ENCODE data around the gene CORO1C. TPM values are rescaled to one million over a fixed set of nuclear protein-coding genes. Genes with fewer than 3 reads are reported as not detected.
A peak's percentile ranks its signal among the peaks of the same experiment; 100 is the strongest.
"Not testable (repeated sequence)": the region's sequence is repeated elsewhere in the genome, so short reads cannot be mapped to it uniquely, and the experiment has no call there.

CORO1C gene
- total and polyA plus RNA-seq, 10 donors, result 12.0 to 119 (median 74.8) TPM

- WGBS, 5 donors, result 96 to 99% (median 97%) methylated on average over 4 of the region's 4 CpGs
- H3K9me3 ChIP-seq, result no peaks in the 10 kb centered on the region
- H3K4me1 ChIP-seq, result peaks cover 35 to 67% (median 57%) of the 10 kb centered on the region in 6 donors
- peak overlapping the region; percentile 30 to 90 (median 87) for H3K27ac ChIP-seq
- H3K36me3 ChIP-seq, result peaks cover 0 to 23% (median 1%) of the 10 kb centered on the region in 6 donors
- intact Hi-C loops (cut with DNase I; ENCODE audit: low total_unique reads), result loop anchor here (5.0 to 10.0 kb wide), 4 partner anchors 71 to 431 kb away; partner anchors contain the start of genes ALKBH2, CORO1C, ISCU and SART3
- no peaks in the 10 kb centered on the region for H3K27me3 ChIP-seq (replicated peaks in 1 of 7)
- H3K4me3 ChIP-seq, result peak overlapping the region in 1 of 8 donors; percentile 44
- no peak for DNase-seq
- TF ChIP-seq CTCF (IDR thresholded peaks at IDR 0.05 in 8 of 11, conservative IDR thresholded peaks at IDR 0.05 in 3 of 11) (no peak), POLR2AphosphoS5 (IDR thresholded peaks at IDR 0.05) (no peak), POLR2A (IDR thresholded peaks at IDR 0.05) (no peak)
These were observed 67.8 kb downstream of the CORO1C start for GRCh38 chr12:108663324-108664015.

DNA sequence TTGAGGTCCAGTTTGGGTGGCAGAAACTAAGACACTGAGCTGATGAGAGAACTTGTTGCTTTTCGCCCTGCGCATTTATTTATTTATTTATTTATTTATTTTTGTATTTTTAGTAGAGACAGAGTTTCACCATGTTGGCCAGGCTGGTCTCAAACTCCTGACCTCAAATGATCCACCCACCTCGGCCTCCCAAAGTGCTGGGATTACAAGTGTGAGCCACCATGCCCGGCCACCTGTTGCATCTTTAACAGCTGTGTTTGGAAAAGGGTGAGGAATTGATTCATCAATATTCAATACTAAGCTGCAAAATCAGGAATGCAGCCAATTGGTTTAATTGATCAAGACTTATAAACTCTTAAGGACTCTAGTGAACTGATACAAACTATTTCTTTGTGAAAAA lies 73.2 kb downstream of the CORO1C start:
- intact Hi-C loops (cut with DNase I; ENCODE audit: low total_unique reads); H3K27ac ChIP-seq; H3K4me3 ChIP-seq; H3K9me3 ChIP-seq; H3K27me3 ChIP-seq (replicated peaks in 1 of 7); DNase-seq: not testable (repeated sequence)
- Histone ChIP-seq H3K36me3 (peaks cover 0 to 57% (median 13%) of the 10 kb centered on the region in 6 donors), H3K4me1 (peaks cover 0 to 30% (median 9%) of the 10 kb centered on the region in 6 donors)
- WGBS, 5 donors, result 94 to 99% (median 97%) methylated on average over 4 of the region's 4 CpGs

DNA sequence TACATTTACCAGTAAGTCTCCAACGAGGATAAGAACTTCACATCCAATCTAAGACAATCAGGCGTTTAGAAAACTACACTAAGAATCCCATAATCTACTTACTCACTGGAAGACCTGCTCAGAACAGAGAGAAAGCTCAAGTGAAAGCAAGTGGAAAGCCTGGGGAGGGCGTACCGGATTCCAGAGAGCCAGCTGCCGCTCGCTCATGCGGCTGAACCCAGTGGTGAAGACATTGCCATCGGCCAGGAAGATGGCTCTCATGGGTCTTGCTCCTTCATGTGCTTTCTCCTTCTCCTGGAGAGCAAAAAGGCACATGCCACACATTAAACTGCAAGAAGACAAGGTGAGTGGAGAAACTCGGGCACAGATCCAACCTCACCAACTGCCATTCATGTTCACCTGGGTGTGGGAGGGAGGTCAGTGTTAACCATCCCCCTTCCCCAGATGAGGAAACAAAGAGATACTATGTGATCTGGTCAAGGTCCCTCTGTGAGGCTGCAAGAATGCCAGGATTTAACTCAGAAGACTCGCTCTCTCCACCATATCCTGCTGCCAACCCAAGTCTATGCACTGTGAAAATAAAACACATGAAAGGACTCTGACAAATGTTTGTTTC lies 74.1 kb downstream of the CORO1C start:
- H3K36me3 ChIP-seq, result peaks cover 0 to 66% (median 16%) of the 10 kb centered on the region in 6 donors
- WGBS, 5 donors, result 86 to 98% (median 96%) methylated on average over 10 of the region's 10 CpGs
- intact Hi-C loops (cut with DNase I; ENCODE audit: low total_unique reads), result no loop called here

DNA sequence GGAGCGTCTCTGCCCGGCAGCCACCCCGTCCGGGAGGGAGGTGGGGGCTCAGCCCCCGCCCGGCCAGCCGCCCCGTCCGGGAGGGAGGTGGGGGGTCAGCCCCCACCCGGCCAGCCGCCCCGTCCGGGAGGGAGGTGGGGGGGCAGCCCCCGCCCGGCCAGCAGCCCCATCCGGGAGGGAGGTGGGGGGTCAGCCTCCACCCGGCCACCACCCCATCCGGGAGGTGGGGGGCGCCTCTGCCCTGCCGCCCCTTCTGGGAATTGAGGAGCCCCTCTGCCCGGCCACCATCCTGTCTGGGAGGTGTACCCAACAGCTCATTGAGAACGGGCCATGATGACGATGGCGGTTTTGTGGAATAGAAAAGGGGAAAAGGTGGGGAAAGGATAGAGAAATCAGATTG lies 75.1 kb downstream of the CORO1C start:
- H3K27ac ChIP-seq, result peak overlapping the region in 1 of 8 donors; percentile 14
- peaks cover 0 to 38% (median 9%) of the 10 kb centered on the region in 6 donors for H3K4me1 ChIP-seq
- intact Hi-C loops (cut with DNase I; ENCODE audit: low total_unique reads); H3K9me3 ChIP-seq; H3K27me3 ChIP-seq (replicated peaks in 1 of 7); H3K4me3 ChIP-seq: not testable (repeated sequence)
- peak; percentile 59 for DNase-seq
- peaks cover 0 to 68% (median 20%) of the 10 kb centered on the region in 6 donors for H3K36me3 ChIP-seq
- 93 to 97% (median 96%) methylated on average over 8 to 24 of the region's 24 CpGs for WGBS, 5 donors

More for the DNA sequence above, 74.1 kb downstream of the CORO1C start:
- TF ChIP-seq POLR2AphosphoS5 (IDR thresholded peaks at IDR 0.05) (no peak), CTCF (IDR thresholded peaks at IDR 0.05 in 8 of 11, conservative IDR thresholded peaks at IDR 0.05 in 3 of 11) (no peak), POLR2A (IDR thresholded peaks at IDR 0.05) (no peak)
- peak overlapping the region in 2 of 8 donors; percentile 0 to 13 for H3K27ac ChIP-seq
- H3K4me1 ChIP-seq, result peaks cover 0 to 36% (median 9%) of the 10 kb centered on the region in 6 donors
- H3K9me3 ChIP-seq, result no peaks in the 10 kb centered on the region
- no peak for DNase-seq
- H3K4me3 ChIP-seq, result no peak overlapping the region
- H3K27me3 ChIP-seq (replicated peaks in 1 of 7), result no peaks in the 10 kb centered on the region

DNA sequence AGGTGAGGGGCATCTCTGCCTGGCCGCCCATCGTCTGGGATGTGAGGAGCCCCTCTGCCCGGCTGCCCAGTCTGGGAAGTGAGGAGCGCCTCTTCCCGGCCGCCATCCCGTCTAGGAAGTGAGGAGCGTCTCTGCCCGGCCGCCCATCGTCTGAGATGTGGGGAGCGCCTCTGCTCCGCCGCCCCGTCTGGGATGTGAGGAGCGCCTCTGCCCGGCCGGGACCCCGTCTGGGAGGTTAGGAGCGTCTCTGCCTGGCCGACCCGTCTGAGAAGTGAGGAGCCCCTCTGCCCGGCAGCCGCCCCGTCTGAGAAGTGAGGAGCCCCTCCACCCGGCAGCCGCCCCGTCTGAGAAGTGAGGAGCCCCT lies 75.5 kb downstream of the CORO1C start:
- Histone ChIP-seq H3K36me3 (peaks cover 0 to 73% (median 23%) of the 10 kb centered on the region in 6 donors), H3K4me1 (peaks cover 0 to 38% (median 9%) of the 10 kb centered on the region in 6 donors)
- WGBS, 5 donors, result 80 to 100% (median 92%) methylated on average over 1 to 19 of the region's 28 CpGs
- intact Hi-C loops (cut with DNase I; ENCODE audit: low total_unique reads); DNase-seq; H3K4me3 ChIP-seq; H3K9me3 ChIP-seq; H3K27ac ChIP-seq; H3K27me3 ChIP-seq (replicated peaks in 1 of 7): not testable (repeated sequence)

GRCh38 chr12:108654622-108655021 lies 76.7 kb downstream of the CORO1C start:
- H3K27ac ChIP-seq; DNase-seq; H3K9me3 ChIP-seq; H3K4me3 ChIP-seq; intact Hi-C loops (cut with DNase I; ENCODE audit: low total_unique reads); H3K27me3 ChIP-seq (replicated peaks in 1 of 7): not testable (repeated sequence)
- Histone ChIP-seq H3K4me1 (peaks cover 0 to 31% (median 9%) of the 10 kb centered on the region in 6 donors), H3K36me3 (peaks cover 0 to 79% (median 23%) of the 10 kb centered on the region in 6 donors)
- WGBS, 5 donors, result 90 to 97% (median 93%) methylated on average over 9 of the region's 9 CpGs

Data from spleen (tissue), 11 donors.